ENCODE data around the gene EWSR1. TPM values are rescaled to one million over a fixed set of nuclear protein-coding genes. Genes with fewer than 3 reads are reported as not detected.
A peak's percentile ranks its signal among the peaks of the same experiment; 100 is the strongest.

Gene EWSR1
- total and polyA plus RNA-seq, 2 experiments from 2014 or later: 391 to 427 TPM

DNA sequence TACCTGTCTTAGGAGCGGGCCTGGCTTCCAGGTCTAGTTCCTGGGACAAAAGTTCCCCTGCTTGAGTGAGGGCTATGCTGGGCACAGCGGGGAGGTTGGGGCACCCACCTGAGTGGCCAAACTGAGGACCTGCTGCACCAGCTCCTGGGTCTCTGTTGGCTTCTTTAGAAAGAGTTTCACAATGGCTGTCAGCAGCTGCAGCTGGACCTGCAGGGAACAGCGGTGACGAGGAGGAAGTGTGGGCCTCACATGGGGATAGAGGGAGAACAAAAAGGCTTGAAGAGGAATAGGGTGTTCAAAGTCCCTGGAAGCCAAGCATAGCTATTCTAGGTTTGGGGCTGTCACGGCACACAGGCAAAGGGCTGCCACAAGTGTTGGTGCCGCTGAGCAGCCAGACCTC, 74.1 kb downstream of the EWSR1 start (continued):
- no peak for TF ChIP-seq NANOG (IDR thresholded peaks at IDR 0.05; ENCODE audit: borderline replicate concordance)
- no peak for TF ChIP-seq EZH2 (IDR thresholded peaks at IDR 0.05; ENCODE audit: low read depth, unreplicated experiment)
- TF ChIP-seq ZNF331 (CRISPR knock-in tag; IDR thresholded peaks at IDR 0.05; ENCODE audit: low read depth): no peak
- TF ChIP-seq JUNB (IDR thresholded peaks at IDR 0.05; ENCODE audit: unreplicated experiment): no peak

DNA sequence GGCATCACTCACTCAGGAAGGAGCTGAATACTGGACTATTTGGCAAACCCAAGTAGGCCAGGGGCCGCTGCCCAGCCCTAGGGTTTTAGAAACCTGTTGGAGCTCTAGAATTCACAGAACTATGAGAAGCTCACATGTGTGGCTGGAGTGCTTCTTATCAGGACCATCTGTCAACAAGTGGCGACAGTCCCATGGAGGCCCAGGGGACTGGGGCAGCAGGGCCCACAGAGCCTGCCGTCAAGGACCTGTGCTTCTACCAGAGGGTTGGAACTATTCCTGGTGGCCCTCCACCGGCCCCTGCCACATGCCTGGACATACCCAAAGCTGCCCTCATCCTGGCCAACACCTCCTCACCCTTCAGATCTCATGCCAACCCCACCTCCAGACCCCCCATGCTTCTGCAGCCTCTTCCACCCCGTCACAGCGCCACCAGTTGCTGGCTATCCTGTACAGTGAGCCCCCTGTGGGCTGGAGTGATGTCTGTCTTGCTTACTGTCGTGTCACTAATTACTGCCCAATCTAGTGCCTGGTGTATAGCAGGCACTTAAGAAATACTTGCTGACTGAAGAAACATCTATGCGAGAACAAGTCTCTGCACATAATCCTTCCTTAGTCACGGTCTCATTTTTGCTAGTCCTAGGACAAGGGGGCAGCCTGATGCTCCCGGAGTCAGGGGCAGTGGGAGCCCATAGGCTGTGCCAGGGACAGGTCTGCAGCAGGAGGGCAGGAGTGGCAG, 74.7 kb downstream of the EWSR1 start:
- no peak overlapping the region for H2AFZ ChIP-seq
- peaks cover 4% of the 10 kb centered on the region for H3K27me3 Mint-ChIP-seq (ENCODE audit: insufficient read depth, low read depth, poor library complexity)
- no peak overlapping the region for H3K27ac Mint-ChIP-seq
- H3K27ac ChIP-seq (ENCODE audit: low read depth): no peak overlapping the region
- no peak overlapping the region for H3K4me3 ChIP-seq
- peaks cover 53% of the 10 kb centered on the region for H3K36me3 Mint-ChIP-seq (ENCODE audit: low read depth)
- peaks cover 8% of the 10 kb centered on the region; the same call in 1 of the 2 replicates for H3K36me3 ChIP-seq (ENCODE audit: insufficient read depth)
- TF ChIP-seq, protein P1, sequence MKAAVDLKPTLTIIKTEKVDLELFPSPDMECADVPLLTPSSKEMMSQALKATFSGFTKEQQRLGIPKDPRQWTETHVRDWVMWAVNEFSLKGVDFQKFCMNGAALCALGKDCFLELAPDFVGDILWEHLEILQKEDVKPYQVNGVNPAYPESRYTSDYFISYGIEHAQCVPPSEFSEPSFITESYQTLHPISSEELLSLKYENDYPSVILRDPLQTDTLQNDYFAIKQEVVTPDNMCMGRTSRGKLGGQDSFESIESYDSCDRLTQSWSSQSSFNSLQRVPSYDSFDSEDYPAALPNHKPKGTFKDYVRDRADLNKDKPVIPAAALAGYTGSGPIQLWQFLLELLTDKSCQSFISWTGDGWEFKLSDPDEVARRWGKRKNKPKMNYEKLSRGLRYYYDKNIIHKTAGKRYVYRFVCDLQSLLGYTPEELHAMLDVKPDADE (IDR thresholded peaks at IDR 0.05): no peak
- no peak for TF ChIP-seq EZH2phosphoT487 (IDR thresholded peaks at IDR 0.05; ENCODE audit: unreplicated experiment)
- TF ChIP-seq, protein P2, sequence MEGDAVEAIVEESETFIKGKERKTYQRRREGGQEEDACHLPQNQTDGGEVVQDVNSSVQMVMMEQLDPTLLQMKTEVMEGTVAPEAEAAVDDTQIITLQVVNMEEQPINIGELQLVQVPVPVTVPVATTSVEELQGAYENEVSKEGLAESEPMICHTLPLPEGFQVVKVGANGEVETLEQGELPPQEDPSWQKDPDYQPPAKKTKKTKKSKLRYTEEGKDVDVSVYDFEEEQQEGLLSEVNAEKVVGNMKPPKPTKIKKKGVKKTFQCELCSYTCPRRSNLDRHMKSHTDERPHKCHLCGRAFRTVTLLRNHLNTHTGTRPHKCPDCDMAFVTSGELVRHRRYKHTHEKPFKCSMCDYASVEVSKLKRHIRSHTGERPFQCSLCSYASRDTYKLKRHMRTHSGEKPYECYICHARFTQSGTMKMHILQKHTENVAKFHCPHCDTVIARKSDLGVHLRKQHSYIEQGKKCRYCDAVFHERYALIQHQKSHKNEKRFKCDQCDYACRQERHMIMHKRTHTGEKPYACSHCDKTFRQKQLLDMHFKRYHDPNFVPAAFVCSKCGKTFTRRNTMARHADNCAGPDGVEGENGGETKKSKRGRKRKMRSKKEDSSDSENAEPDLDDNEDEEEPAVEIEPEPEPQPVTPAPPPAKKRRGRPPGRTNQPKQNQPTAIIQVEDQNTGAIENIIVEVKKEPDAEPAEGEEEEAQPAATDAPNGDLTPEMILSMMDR (conservative IDR thresholded peaks at IDR 0.05; ENCODE audit: low read depth in 2 of 2): 0 out of 4 replicates have a peak, but pooled peaks of 1 of the 2 experiments have one; percentile 4
- ATAC-seq: no peak
- no peaks in the 10 kb centered on the region for H3K4me1 ChIP-seq (ENCODE audit: insufficient read depth)
- H3F3A ChIP-seq (replicated peaks; ENCODE audit: low read depth): no peaks in the 10 kb centered on the region
- no peak for DNase-seq (ENCODE audit: low spot score)
- no peak overlapping the region for H3K4me3 Mint-ChIP-seq
- no peaks in the 10 kb centered on the region for H3K4me1 Mint-ChIP-seq
- H3K27me3 ChIP-seq (ENCODE audit: insufficient read depth): no peaks in the 10 kb centered on the region
- no peaks in the 10 kb centered on the region for H3K79me2 ChIP-seq (replicated peaks; ENCODE audit: insufficient read depth)
- H3K9me3 Mint-ChIP-seq: no peaks in the 10 kb centered on the region
- no peaks in the 10 kb centered on the region for H3K9me2 ChIP-seq (ENCODE audit: insufficient read depth)
- no peak overlapping the region for H3K4me2 ChIP-seq
- H4K20me1 ChIP-seq (replicated peaks; ENCODE audit: insufficient read depth): no peaks in the 10 kb centered on the region; the same call in 1 of the 2 replicates

DNA sequence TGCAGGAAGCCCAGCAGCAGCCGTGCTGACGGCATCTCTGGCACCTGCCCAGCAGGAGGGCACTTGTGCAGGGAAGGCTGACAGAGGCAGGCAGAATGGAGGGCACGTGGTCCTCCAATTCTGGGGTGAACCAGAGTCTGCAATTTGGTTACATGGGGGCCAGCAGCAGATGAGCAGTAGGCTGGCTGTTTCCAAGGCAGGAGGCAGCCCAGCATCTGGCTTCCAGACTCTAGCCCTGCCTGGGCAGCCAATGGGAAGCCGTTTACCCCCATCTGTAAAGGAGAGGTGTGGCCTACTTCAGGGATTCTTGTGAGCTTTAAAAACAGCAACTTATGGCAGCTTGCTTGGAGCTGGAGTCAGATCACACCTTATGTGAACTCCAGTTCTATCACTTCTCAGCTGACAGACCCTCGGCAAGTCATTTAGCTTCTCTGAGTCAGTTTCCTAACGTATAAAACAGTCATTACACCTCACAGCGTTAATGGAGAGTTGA, 75.3 kb downstream of the EWSR1 start:
- no peaks in the 10 kb centered on the region for H3K27me3 ChIP-seq (ENCODE audit: insufficient read depth)
- no peak overlapping the region for H3K4me2 ChIP-seq
- no peak overlapping the region for H3K4me3 ChIP-seq
- Mint-ChIP-seq H3K4me1 (no peaks in the 10 kb centered on the region), H3K36me3 (ENCODE audit: low read depth) (peaks cover 52% of the 10 kb centered on the region), H3K9me3 (no peaks in the 10 kb centered on the region), H3K27ac (no peak overlapping the region), H3K4me3 (no peak overlapping the region), H3K27me3 (ENCODE audit: insufficient read depth, low read depth, poor library complexity) (peaks cover 4% of the 10 kb centered on the region)
- DNase-seq (ENCODE audit: low spot score): no peak
- H4K20me1 ChIP-seq (replicated peaks; ENCODE audit: insufficient read depth): no peaks in the 10 kb centered on the region; the same call in 1 of the 2 replicates
- ATAC-seq: peak; percentile 57; the same call in 2 of the 3 replicates
- H3K36me3 ChIP-seq (ENCODE audit: insufficient read depth): peaks cover 8% of the 10 kb centered on the region
- H3K4me1 ChIP-seq (ENCODE audit: insufficient read depth): no peaks in the 10 kb centered on the region
- H3F3A ChIP-seq (replicated peaks; ENCODE audit: low read depth): no peaks in the 10 kb centered on the region
- H3K9me2 ChIP-seq (ENCODE audit: insufficient read depth): no peaks in the 10 kb centered on the region
- H2AFZ ChIP-seq: no peak overlapping the region
- H3K79me2 ChIP-seq (replicated peaks; ENCODE audit: insufficient read depth): no peaks in the 10 kb centered on the region
- H3K27ac ChIP-seq (ENCODE audit: low read depth): no peak overlapping the region
- TF ChIP-seq, protein P3, sequence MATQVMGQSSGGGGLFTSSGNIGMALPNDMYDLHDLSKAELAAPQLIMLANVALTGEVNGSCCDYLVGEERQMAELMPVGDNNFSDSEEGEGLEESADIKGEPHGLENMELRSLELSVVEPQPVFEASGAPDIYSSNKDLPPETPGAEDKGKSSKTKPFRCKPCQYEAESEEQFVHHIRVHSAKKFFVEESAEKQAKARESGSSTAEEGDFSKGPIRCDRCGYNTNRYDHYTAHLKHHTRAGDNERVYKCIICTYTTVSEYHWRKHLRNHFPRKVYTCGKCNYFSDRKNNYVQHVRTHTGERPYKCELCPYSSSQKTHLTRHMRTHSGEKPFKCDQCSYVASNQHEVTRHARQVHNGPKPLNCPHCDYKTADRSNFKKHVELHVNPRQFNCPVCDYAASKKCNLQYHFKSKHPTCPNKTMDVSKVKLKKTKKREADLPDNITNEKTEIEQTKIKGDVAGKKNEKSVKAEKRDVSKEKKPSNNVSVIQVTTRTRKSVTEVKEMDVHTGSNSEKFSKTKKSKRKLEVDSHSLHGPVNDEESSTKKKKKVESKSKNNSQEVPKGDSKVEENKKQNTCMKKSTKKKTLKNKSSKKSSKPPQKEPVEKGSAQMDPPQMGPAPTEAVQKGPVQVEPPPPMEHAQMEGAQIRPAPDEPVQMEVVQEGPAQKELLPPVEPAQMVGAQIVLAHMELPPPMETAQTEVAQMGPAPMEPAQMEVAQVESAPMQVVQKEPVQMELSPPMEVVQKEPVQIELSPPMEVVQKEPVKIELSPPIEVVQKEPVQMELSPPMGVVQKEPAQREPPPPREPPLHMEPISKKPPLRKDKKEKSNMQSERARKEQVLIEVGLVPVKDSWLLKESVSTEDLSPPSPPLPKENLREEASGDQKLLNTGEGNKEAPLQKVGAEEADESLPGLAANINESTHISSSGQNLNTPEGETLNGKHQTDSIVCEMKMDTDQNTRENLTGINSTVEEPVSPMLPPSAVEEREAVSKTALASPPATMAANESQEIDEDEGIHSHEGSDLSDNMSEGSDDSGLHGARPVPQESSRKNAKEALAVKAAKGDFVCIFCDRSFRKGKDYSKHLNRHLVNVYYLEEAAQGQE (IDR thresholded peaks at IDR 0.05; ENCODE audit: unreplicated experiment): no peak

Measured in GM23338 (cell line).